Measurements from ENCODE around the gene MGAT3.

Gene MGAT3

DNA sequence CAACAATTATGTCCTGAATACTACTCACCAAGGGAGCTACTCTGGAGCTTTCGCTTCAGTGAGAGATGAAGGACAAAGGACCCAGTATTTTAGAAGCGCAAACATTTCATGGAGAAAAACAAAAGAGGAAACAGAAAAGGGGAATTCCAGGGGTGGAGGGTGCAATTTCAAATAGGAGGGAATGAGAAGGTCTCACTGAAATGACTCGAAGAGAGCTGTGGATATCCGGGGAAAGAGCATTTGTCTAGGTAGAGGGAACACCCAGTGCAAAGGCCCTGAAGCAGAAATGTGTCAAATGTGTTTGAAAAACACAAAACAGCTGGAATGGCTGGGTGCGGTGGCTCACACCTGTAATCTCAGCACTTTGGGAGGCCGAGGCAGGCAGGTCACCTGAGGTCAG is 73.3 kb downstream of the MGAT3 start:
- DNase-seq (ENCODE audit: low spot score), result no peak

- no peak for DNase-seq (ENCODE audit: low spot score)
These were observed 74.0 kb downstream of the MGAT3 start for GRCh38 chr22:39530692-39531331.

DNA sequence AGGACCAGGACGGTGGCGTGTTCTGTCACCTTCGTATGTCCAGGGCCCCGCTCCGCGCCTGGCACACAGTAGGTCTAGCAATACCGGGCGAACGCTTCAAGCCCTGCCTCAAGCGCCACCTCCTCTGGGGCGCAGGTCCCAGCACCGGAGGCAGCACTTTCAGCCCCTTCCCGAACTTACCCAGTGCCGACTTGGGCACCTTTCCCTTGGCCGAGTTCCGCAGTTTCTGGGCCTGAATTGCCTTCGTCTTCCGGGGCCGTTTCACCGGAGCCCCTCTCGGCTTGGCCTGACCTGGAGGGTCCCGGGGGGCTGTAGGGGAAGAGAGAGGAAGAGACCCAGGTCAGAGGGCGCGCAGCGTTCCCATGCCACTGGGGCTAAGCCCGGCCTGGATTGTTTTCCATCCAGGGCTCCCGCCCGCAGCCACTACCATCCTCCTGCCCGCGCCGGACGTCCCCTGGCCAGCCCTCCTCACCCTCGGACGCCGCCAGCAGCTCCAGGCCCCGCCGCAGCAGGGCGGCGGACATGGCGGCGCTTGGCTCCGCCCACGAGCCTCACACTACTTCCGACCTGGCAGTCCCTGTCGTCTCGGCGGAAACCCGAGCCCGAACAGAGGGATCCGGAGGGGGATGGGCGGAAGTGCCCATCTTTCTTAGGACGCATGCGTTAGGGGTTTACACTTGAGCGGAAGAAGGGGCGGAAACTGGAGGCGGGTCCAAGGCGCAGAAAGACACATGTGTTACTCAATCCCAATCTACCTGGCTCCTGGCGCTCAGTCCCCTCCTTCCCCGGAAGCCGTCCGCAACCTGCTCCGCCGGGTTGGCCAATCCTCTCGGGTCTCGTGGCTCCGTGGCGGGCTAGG is 75.6 kb downstream of the MGAT3 start, which contains the start of gene RPS19BP1:
RPS19BP1 (minus strand) TSS at position 534 of the 859 bp plus-strand sequence; CDS start at position 524, 10 bp downstream.
- peak; percentile 96 for DNase-seq (ENCODE audit: low spot score)

GRCh38 chr22:39534092-39534506 is 77.3 kb downstream of the MGAT3 start:
- no peak for DNase-seq (ENCODE audit: low spot score)

GRCh38 chr22:39534591-39535356 is 78.0 kb downstream of the MGAT3 start:
- peak; percentile 76 for DNase-seq (ENCODE audit: low spot score)

- DNase-seq (ENCODE audit: low spot score), result no peak
These were observed 78.5 kb downstream of the MGAT3 start for GRCh38 chr22:39535357-39535725.

- no peak for DNase-seq (ENCODE audit: low spot score)
These were observed 79.1 kb downstream of the MGAT3 start for GRCh38 chr22:39535831-39536449.

DNA sequence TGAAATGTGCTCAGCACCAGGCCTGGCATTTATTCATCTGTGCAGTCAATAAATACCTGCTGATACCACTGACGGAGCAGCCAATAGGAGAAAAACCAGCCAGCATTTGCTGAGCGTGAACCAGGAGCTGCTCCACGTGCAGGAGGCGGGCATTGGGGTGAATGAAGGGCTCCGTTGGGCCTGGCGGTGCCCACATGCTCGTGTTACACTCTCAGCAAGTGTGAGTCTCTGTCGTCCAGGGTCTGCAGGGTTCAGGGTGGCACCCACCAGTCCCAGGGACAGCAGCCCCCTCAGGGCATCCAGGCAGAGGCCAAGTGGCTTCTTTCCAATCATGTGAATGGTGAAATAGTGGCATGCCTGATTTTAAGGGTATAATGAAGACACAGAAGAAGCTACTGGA is 79.9 kb downstream of the MGAT3 start:
- no peak for DNase-seq (ENCODE audit: low spot score)

- no peak for DNase-seq (ENCODE audit: low spot score)
These were observed 81.2 kb downstream of the MGAT3 start for GRCh38 chr22:39537975-39538374.

Measured in HuH-7.5 (cell line).